ENCODE data around the gene TMEM121. TPM values are rescaled to one million over a fixed set of nuclear protein-coding genes. Genes with fewer than 3 reads are reported as not detected.

The TMEM121 gene
- total RNA-seq, 1 donor from 2014 or later, result 5.5 TPM

DNA sequence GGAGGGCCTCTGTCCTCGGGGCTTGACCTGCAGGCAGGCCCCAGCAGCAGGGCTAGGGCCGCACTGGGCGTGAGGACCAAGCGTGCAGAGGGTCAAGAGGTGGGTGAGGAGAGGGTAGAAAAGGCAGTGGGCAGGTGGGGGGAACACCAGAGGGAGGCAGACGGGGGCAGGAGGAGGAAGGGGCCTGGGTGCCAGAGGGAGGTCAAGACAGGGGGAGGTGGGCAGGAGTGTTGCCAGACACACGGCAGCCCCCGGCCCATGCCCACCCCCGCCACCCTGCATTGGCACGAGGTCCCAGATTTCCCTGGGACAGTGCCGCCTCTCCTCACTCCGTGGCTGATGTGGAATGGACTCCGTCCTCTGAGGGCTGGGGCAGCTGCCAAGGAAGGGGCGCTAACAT lies 8.2 kb downstream of the TMEM121 start:
- peaks cover 11% of the 10 kb centered on the region for H3K27me3 Mint-ChIP-seq
- no peaks in the 10 kb centered on the region for H3K4me1 Mint-ChIP-seq (ENCODE audit: unreplicated experiment)
- no peak overlapping the region for H3K27ac Mint-ChIP-seq
- no peak for DNase-seq (ENCODE audit: extremely low spot score, unreplicated experiment)
- H3K4me3 Mint-ChIP-seq, result no peak overlapping the region
- TF ChIP-seq, protein P1, sequence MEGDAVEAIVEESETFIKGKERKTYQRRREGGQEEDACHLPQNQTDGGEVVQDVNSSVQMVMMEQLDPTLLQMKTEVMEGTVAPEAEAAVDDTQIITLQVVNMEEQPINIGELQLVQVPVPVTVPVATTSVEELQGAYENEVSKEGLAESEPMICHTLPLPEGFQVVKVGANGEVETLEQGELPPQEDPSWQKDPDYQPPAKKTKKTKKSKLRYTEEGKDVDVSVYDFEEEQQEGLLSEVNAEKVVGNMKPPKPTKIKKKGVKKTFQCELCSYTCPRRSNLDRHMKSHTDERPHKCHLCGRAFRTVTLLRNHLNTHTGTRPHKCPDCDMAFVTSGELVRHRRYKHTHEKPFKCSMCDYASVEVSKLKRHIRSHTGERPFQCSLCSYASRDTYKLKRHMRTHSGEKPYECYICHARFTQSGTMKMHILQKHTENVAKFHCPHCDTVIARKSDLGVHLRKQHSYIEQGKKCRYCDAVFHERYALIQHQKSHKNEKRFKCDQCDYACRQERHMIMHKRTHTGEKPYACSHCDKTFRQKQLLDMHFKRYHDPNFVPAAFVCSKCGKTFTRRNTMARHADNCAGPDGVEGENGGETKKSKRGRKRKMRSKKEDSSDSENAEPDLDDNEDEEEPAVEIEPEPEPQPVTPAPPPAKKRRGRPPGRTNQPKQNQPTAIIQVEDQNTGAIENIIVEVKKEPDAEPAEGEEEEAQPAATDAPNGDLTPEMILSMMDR (conservative IDR thresholded peaks at IDR 0.05), result no peak
- H3K36me3 Mint-ChIP-seq, result no peaks in the 10 kb centered on the region
- H3K9me3 Mint-ChIP-seq, result no peaks in the 10 kb centered on the region

- no peaks in the 10 kb centered on the region for H3K36me3 Mint-ChIP-seq
- peaks cover 11% of the 10 kb centered on the region for H3K27me3 Mint-ChIP-seq
- no peaks in the 10 kb centered on the region for H3K9me3 Mint-ChIP-seq
- no peak for DNase-seq (ENCODE audit: extremely low spot score, unreplicated experiment)
- no peak overlapping the region for H3K27ac Mint-ChIP-seq
- no peak overlapping the region for H3K4me3 Mint-ChIP-seq
- H3K4me1 Mint-ChIP-seq (ENCODE audit: unreplicated experiment), result no peaks in the 10 kb centered on the region
- TF ChIP-seq, protein P1 (conservative IDR thresholded peaks at IDR 0.05), result no peak
Measured at GRCh38 chr14:105536051-105536450, 9.7 kb downstream of the TMEM121 start.

DNA sequence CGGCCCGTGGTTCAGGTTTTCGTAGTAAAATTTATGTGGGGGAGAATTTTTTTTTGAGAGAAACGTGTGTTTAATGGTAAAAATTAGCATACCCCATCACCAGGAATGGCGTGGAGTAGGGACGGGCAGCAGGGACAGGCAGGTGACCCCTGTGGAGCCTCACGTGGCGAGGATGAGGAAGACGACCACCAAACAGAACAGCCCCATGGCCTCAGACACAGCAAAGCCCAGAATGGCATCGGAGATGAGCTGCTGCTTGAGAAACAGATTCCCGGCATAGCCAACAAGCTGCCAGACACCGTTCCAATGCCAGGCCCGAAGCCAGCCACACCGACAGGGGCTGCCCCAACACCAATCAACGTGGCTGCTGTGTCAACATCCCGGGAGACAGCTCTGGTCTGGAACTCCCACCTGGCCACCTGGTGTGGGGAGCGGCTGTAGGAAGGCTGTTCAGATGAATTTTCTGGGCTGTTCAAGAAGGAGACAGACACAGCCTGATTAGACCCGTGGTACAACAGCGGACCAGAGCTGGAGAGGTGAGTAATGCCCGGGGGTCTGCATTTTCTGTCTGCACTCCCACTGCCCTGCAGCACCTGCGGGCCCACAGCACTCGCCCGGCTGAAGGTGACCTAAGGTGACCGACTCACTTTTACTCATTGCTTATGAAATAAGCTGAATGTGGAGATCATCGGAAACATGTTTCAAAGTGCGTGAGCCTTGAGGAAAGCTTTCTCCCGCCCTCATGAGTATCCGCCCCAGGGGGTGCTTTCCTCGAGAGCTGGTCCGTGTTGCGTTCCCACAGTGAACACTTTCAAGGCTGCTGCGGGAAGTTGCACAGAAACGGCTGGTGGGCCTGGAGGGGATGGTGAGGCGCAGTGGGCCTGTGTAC lies 10.6 kb downstream of the TMEM121 start:
- TF ChIP-seq, protein P1 (conservative IDR thresholded peaks at IDR 0.05), result no peak
- H3K4me3 Mint-ChIP-seq, result no peak overlapping the region
- no peak for DNase-seq (ENCODE audit: extremely low spot score, unreplicated experiment)
- H3K27ac Mint-ChIP-seq, result no peak overlapping the region
- H3K27me3 Mint-ChIP-seq, result peaks cover 11% of the 10 kb centered on the region
- no peaks in the 10 kb centered on the region for H3K9me3 Mint-ChIP-seq
- H3K36me3 Mint-ChIP-seq, result no peaks in the 10 kb centered on the region
- no peaks in the 10 kb centered on the region for H3K4me1 Mint-ChIP-seq (ENCODE audit: unreplicated experiment)

DNA sequence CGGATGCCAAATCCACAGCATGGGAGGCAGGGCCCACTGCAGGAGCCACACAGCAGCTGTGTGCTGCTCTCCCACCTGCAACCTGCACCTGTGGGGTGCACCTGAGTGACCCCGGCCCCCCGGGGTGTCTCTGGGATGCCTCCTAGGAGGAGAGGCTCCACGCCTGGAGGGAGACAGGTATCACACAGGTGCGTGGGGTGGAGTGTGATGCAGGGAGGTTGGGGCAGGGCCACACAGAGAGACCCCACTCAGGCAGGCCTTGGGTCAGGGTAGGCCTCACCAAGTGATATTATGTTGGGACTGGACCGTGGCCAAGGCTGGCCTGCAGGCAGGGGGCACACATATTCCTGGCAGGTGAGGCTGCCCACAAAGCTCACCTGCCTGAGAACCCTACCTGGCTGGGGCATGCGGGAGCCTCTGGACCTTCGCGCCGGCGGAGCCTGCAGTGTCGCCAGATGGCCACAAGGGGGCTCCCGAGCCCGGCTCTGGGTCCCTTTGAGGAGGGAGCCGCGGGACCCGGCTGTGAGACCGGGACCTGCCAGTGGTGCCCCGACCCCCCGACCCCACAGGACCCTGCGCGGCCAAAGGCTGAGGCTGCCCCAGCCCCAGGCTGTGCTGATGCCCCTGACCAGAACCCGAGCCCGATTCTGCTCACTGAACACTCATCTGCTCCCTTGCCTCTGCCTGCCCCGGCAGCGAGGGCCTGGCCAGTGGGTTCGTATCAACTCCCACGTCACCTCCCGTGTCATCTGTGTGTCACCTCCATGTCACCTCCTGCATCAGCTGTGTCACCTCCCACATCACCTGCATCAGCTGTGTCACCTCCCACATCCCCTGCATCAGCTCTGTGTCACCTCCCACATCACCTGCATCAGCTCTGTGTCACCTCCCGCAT lies 11.4 kb downstream of the TMEM121 start:
- Mint-ChIP-seq H3K36me3 (no peaks in the 10 kb centered on the region), H3K27me3 (peaks cover 11% of the 10 kb centered on the region), H3K27ac (no peak overlapping the region), H3K4me1 (ENCODE audit: unreplicated experiment) (no peaks in the 10 kb centered on the region), H3K9me3 (no peaks in the 10 kb centered on the region), H3K4me3 (no peak overlapping the region)
- peak; percentile 78 for DNase-seq (ENCODE audit: extremely low spot score, unreplicated experiment)
- TF ChIP-seq, protein P1 (conservative IDR thresholded peaks at IDR 0.05), result peak; percentile 92

- no peaks in the 10 kb centered on the region for H3K9me3 Mint-ChIP-seq
- no peaks in the 10 kb centered on the region for H3K4me1 Mint-ChIP-seq (ENCODE audit: unreplicated experiment)
- TF ChIP-seq, protein P1 (conservative IDR thresholded peaks at IDR 0.05), result no peak
- H3K27ac Mint-ChIP-seq, result no peak overlapping the region
- peaks cover 10% of the 10 kb centered on the region for H3K27me3 Mint-ChIP-seq
- H3K36me3 Mint-ChIP-seq, result no peaks in the 10 kb centered on the region
- H3K4me3 Mint-ChIP-seq, result no peak overlapping the region
- DNase-seq (ENCODE audit: extremely low spot score, unreplicated experiment), result no peak
Measured at GRCh38 chr14:105538481-105539049, 12.2 kb downstream of the TMEM121 start.

Measured in type B pancreatic cell (in vitro differentiated cells).